OCI-M1 (cell line): Measurements from ENCODE around the gene RBMS3.
"Not testable (repeated sequence)": the region's sequence is repeated elsewhere in the genome, so short reads cannot be mapped to it uniquely, and the experiment has no call there.

Experiments
- DNase-seq: peaks from one replicate; lab custom pipeline; 2025; lab: John Stamatoyannopoulos, UW

The RBMS3 gene

GRCh38 chr3:29312395-29312794 lies 31.5 kb downstream of the RBMS3 start:
- no peak for DNase-seq

- no peak for DNase-seq
Measured at GRCh38 chr3:29312960-29313452, 32.1 kb downstream of the RBMS3 start.

- no peak for DNase-seq
Measured at GRCh38 chr3:29313981-29314726, 33.3 kb downstream of the RBMS3 start.

- DNase-seq: no peak
Measured at GRCh38 chr3:29314727-29315088, 33.8 kb downstream of the RBMS3 start.

GRCh38 chr3:29317659-29318173 lies 36.8 kb downstream of the RBMS3 start:
- no peak for DNase-seq

GRCh38 chr3:29318251-29318650 lies 37.4 kb downstream of the RBMS3 start:
- DNase-seq: no peak

GRCh38 chr3:29319262-29319661 lies 38.4 kb downstream of the RBMS3 start:
- DNase-seq: peak; percentile 19

GRCh38 chr3:29319798-29320197 lies 38.9 kb downstream of the RBMS3 start:
- no peak for DNase-seq

- DNase-seq: no peak
Measured at GRCh38 chr3:29322586-29322985, 41.7 kb downstream of the RBMS3 start.

GRCh38 chr3:29324180-29324651 lies 43.3 kb downstream of the RBMS3 start:
- DNase-seq: no peak

- not testable (repeated sequence) for DNase-seq
Measured at GRCh38 chr3:29326540-29326939, 45.7 kb downstream of the RBMS3 start.

- DNase-seq: no peak
Measured at GRCh38 chr3:29329986-29330890, 49.4 kb downstream of the RBMS3 start.

- DNase-seq: no peak
Measured at GRCh38 chr3:29331035-29331434, 50.2 kb downstream of the RBMS3 start.

GRCh38 chr3:29331456-29332194 lies 50.8 kb downstream of the RBMS3 start:
- DNase-seq: no peak

GRCh38 chr3:29332195-29332637 lies 51.3 kb downstream of the RBMS3 start:
- no peak for DNase-seq

GRCh38 chr3:29333576-29333975 lies 52.7 kb downstream of the RBMS3 start:
- no peak for DNase-seq

GRCh38 chr3:29334706-29335105 lies 53.8 kb downstream of the RBMS3 start:
- no peak for DNase-seq

GRCh38 chr3:29335438-29335837 lies 54.6 kb downstream of the RBMS3 start:
- no peak for DNase-seq

- DNase-seq: no peak
Measured at GRCh38 chr3:29335943-29336342, 55.1 kb downstream of the RBMS3 start.

GRCh38 chr3:29337565-29337964 lies 56.7 kb downstream of the RBMS3 start:
- DNase-seq: no peak

GRCh38 chr3:29338377-29338776 lies 57.5 kb downstream of the RBMS3 start:
- no peak for DNase-seq
